GM12801 (cell line): ENCODE data around the gene RNF113A.

Experiments used
- CTCF ChIP-seq: IDR thresholded peaks from one replicate; pipeline ENCODE4 v1.5.1; 2011; ENCODE audit warnings: control low read depth; ENCODE audit not compliant: insufficient read length; ENCODE audit errors: extremely low read depth

The RNF113A gene

DNA sequence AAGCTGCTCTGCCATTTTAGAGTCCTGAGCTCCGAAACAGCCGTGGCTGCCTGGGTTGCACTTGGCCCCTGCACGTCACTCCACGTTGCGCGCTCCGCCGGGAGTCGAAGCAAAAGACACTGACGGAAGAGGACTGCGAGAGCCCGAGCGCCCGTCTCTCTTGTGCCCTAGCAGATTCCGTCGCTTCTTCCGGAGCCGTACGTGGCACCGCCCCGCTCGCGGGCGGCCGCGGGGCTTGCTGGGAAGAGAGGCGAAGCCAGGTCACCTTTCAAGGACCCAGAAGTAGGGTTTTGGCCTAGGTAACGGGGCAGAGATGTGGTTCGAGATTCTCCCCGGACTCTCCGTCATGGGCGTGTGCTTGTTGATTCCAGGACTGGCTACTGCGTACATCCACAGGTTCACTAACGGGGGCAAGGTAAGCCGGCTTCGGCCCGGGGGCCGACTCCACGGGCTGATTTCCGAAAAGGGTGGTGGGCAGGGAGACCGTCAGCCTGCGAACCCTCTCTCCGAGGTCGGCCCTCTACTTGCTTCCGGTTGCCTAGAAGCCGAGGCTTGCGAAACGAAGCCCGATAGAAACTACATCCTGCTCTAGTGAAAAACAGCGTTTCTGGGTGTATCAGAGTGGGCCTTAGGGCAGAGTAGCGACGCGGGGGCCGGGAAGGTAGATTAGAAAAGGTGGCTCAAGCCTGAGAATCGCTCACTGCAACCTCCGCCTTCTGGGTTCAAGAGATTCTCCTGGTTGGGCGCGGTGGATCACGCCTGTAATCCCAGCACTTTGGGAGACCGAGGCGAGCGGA is at the start of gene RNF113A, which contains the start of gene NDUFA1:
TSS of gene RNF113A (minus strand) at position 135 of the 797 bp plus-strand sequence. CDS start at position 15, 120 bp downstream.
TSS of gene NDUFA1 (plus strand) at position 234 of the 797 bp plus-strand sequence. CDS start at position 314, 80 bp downstream.
- TF ChIP-seq CTCF = no peak

DNA sequence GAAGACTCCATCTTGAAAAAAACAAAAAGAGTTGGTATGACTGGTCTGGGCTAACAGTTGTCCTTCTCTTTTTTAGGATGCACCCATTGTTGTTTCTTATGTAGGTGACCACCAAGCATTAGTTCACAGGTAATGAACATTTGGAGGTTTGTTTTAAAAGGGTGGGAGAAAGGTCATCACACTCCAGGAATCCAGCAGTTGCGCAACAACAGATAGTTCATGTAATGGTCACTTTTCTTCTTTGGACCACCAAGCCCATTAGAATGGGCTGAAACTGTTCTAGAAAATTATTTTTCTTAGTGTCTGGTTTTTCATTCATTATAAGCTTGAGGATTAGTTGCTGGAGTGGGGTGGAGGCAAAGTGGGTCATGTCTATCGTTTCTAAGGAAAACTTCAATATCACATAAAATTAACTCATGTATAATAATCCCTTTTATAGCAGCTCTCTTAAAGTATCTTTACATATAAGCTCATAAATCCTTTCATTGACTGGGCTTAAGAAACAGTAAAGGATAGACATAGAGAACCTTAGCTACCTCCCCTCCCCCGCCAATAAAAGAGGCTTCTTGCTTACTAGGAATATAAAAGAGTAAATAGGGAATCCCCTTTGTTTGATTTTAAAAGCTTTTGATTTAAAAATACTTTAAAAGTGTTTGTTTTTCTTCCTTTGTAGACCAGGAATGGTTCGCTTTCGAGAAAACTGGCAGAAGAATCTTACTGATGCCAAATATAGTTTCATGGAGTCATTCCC is 48.5 kb upstream of the RNF113A start:
- TF ChIP-seq CTCF = no peak

DNA sequence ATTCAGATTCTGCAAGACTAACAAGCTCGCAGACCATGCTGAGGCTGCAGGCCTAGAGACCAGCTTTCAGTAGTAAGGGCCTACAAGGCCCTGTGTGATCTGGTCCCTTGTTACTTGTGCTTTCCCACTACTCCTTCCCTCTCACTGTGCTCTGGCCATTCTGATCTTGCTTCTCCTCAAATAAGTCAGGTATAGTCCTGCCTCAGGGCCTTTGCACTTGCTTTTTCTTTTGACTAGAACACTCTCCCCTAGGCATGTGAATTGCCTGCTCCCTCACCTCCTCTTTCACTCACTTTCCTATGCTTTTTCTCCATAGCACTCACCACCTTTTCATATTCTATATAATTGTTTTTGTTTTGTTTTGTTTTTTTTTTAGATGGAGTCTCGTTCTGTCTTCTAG is 46.3 kb upstream of the RNF113A start:
- TF ChIP-seq CTCF = no peak

GRCh38 chrX:119916310-119916709 is 44.8 kb upstream of the RNF113A start:
- no peak for TF ChIP-seq CTCF

GRCh38 chrX:119900976-119901375 is 29.4 kb upstream of the RNF113A start:
- TF ChIP-seq CTCF = no peak

DNA sequence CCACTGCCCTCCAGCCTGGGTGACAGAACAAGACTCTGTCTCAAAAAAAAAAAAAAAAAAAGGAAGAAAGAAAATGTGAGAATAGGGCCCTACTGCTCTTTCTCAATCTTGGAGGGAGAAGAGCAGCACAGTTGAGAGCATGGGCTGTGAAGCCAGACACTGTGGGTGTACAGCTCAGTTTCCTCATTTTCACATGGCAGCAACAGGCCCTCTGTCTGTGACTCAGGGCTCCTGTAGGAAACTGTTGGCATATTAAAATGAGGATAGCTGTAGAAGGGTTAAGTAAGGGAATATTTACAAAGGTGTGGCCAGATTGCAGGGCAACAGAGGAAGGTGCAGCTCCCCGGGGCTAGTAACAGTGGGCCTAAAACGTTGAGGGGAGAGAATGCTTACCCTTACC is 27.6 kb upstream of the RNF113A start:
- TF ChIP-seq CTCF = no peak

GRCh38 chrX:119895843-119896326 is 24.4 kb upstream of the RNF113A start, which contains the start of gene AKAP14:
Gene AKAP14, plus strand, starts transcription at chrX:119895893. Its CDS starts 7,331 bp downstream, at chrX:119903224.
- no peak for TF ChIP-seq CTCF
